Hepatic stellate cell (primary cell): ENCODE data around the gene DNAJB8.

Experiments used
- DNase-seq: peaks from one replicate; pipeline ENCODE4 v3.0.0; 2011; ENCODE audit warnings: low spot score

Gene DNAJB8

GRCh38 chr3:128443771-128444170 lies 22.9 kb downstream of the DNAJB8 start:
- no peak for DNase-seq

GRCh38 chr3:128442949-128443348 lies 23.7 kb downstream of the DNAJB8 start:
- DNase-seq, result no peak

- no peak for DNase-seq
Observed at GRCh38 chr3:128442070-128442469, 24.6 kb downstream of the DNAJB8 start.

GRCh38 chr3:128439226-128439625 lies 27.5 kb downstream of the DNAJB8 start:
- no peak for DNase-seq

- DNase-seq, result no peak
Observed at GRCh38 chr3:128438488-128439072, 28.1 kb downstream of the DNAJB8 start.

GRCh38 chr3:128436214-128436613 lies 30.5 kb downstream of the DNAJB8 start:
- no peak for DNase-seq

GRCh38 chr3:128435561-128435960 lies 31.1 kb downstream of the DNAJB8 start:
- no peak for DNase-seq

GRCh38 chr3:128435058-128435457 lies 31.6 kb downstream of the DNAJB8 start:
- no peak for DNase-seq

- no peak for DNase-seq
Observed at GRCh38 chr3:128434524-128434923, 32.2 kb downstream of the DNAJB8 start.

- DNase-seq, result no peak
Observed at GRCh38 chr3:128433837-128434165, 32.9 kb downstream of the DNAJB8 start.

- DNase-seq, result no peak
Observed at GRCh38 chr3:128432971-128433836, 33.5 kb downstream of the DNAJB8 start.

- DNase-seq, result no peak
Observed at GRCh38 chr3:128432301-128432970, 34.3 kb downstream of the DNAJB8 start.

GRCh38 chr3:128431803-128432300 lies 34.8 kb downstream of the DNAJB8 start:
- no peak for DNase-seq

GRCh38 chr3:128430731-128431130 lies 36.0 kb downstream of the DNAJB8 start:
- DNase-seq, result no peak

GRCh38 chr3:128430301-128430700 lies 36.4 kb downstream of the DNAJB8 start:
- DNase-seq, result no peak

GRCh38 chr3:128429751-128430150 lies 36.9 kb downstream of the DNAJB8 start:
- no peak for DNase-seq

- DNase-seq, result no peak
Observed at GRCh38 chr3:128429275-128429674, 37.4 kb downstream of the DNAJB8 start.

GRCh38 chr3:128427872-128428822 lies 38.5 kb downstream of the DNAJB8 start:
- DNase-seq, result no peak

GRCh38 chr3:128427175-128427857 lies 39.4 kb downstream of the DNAJB8 start:
- DNase-seq, result no peak

- peak; percentile 87 for DNase-seq
Observed at GRCh38 chr3:128426128-128426921, 40.4 kb downstream of the DNAJB8 start.

GRCh38 chr3:128425846-128426127 lies 40.9 kb downstream of the DNAJB8 start:
- no peak for DNase-seq
